HepG2 (cell line): ENCODE results near the gene LAMB4. TPM values are rescaled to one million over a fixed set of nuclear protein-coding genes. Genes with fewer than 3 reads are reported as not detected.

ENCODE experiments used
- ARID3A ChIP-seq: IDR thresholded peaks from 2 replicates; pipeline ENCODE4 v1.6.1; 2012; ENCODE audit warnings: low read depth, low read length, improper control_type of control experiment
- CENPX ChIP-seq: sonication (generic); formaldehyde crosslinking; IDR thresholded peaks from 2 replicates; pipeline ENCODE4 v1.9.0; 2021; ENCODE audit warnings: mild to moderate bottlenecking, missing genetic modification reagents, moderate library complexity
- CREM ChIP-seq, 2 experiments: sonication (generic) in 1 of 2; formaldehyde crosslinking in 1 of 2; IDR thresholded peaks; 2 replicates each; pipeline versions ENCODE4 v1.4.0 to v1.6.1; 2016 to 2020; ENCODE audit warnings: antibody characterized with exemption in 1 of 2, mild to moderate bottlenecking in 1 of 2, missing genetic modification reagents in 1 of 2
- EHMT2 ChIP-seq: fragments of 200-600 bp; sonication (generic); IDR thresholded peaks from 2 replicates; pipeline ENCODE4 v1.7.0; 2017; ENCODE audit warnings: antibody characterized with exemption, low read depth, low read length, borderline replicate concordance
- EP300 ChIP-seq, 3 experiments: sonication (generic) in 1 of 3; formaldehyde crosslinking in 1 of 3; IDR thresholded peaks; 2 replicates each; pipeline versions ENCODE4 v1.5.1 to v1.6.1; 2011 to 2020; ENCODE audit warnings: low read depth in 2 of 3, low read length in 2 of 3, borderline replicate concordance in 1 of 3, improper control_type of control experiment in 1 of 3, mild to moderate bottlenecking in 1 of 3, missing genetic modification reagents in 1 of 3, moderate library complexity in 1 of 3
- FIP1L1 ChIP-seq: fragments of 200-400 bp; formaldehyde crosslinking; IDR thresholded peaks from 2 replicates; pipeline ENCODE4 v1.6.1; 2018; ENCODE audit warnings: low read depth, mild to moderate bottlenecking, low read length, moderate library complexity, borderline replicate concordance; ENCODE audit not compliant: insufficient read depth
- GATA4 ChIP-seq: sonication (generic); IDR thresholded peaks from 2 replicates; pipeline ENCODE4 v1.6.1; 2016; ENCODE audit warnings: antibody characterized with exemption, low read depth, borderline replicate concordance
- HHEX ChIP-seq: IDR thresholded peaks from 2 replicates; pipeline ENCODE4 v1.6.1; 2016; ENCODE audit warnings: control low read depth
- ISL2 ChIP-seq: sonication (generic); formaldehyde crosslinking; IDR thresholded peaks from 2 replicates; pipeline ENCODE4 v1.5.0; 2020; ENCODE audit warnings: missing genetic modification reagents
- MED8 ChIP-seq: sonication (generic); formaldehyde crosslinking; IDR thresholded peaks from 2 replicates; pipeline ENCODE4 v1.8.1; 2023; ENCODE audit warnings: mild to moderate bottlenecking, missing genetic modification reagents; ENCODE audit not compliant: insufficient replicate concordance
- MIER2 ChIP-seq: IDR thresholded peaks from 2 replicates; pipeline ENCODE4 v1.6.1; 2016; ENCODE audit warnings: missing biosample characterization, missing genetic modification reagents
- MXD1 ChIP-seq: sonication (generic); formaldehyde crosslinking; IDR thresholded peaks from 2 replicates; pipeline ENCODE4 v1.4.0; 2020; ENCODE audit warnings: mild to moderate bottlenecking, missing genetic modification reagents
- NCOA2 ChIP-seq: sonication (generic); formaldehyde crosslinking; IDR thresholded peaks from 2 replicates; pipeline ENCODE4 v1.8.0; 2022; ENCODE audit warnings: inconsistent platforms
- NKX3-1 ChIP-seq: sonication (generic); formaldehyde crosslinking; IDR thresholded peaks from 2 replicates; pipeline ENCODE4 v1.5.0; 2020; ENCODE audit warnings: missing genetic modification reagents
- ONECUT2 ChIP-seq: sonication (generic); formaldehyde crosslinking; IDR thresholded peaks from 2 replicates; pipeline ENCODE4 v1.4.0; 2020; ENCODE audit warnings: missing genetic modification reagents
- POLR2AphosphoS5 ChIP-seq: IDR thresholded peaks from 2 replicates; pipeline ENCODE4 v1.6.1; 2012; ENCODE audit warnings: low read depth, low read length
- RERE ChIP-seq: IDR thresholded peaks from 2 replicates; pipeline ENCODE4 v1.6.1; 2016; ENCODE audit warnings: low read depth, missing genetic modification reagents, missing compliant biosample characterization
- SALL1 ChIP-seq: sonication (generic); formaldehyde crosslinking; IDR thresholded peaks from 2 replicates; pipeline ENCODE4 v1.8.0; 2022; ENCODE audit warnings: mild to moderate bottlenecking, missing genetic modification reagents
- SNAPC2 ChIP-seq: sonication (generic); formaldehyde crosslinking; IDR thresholded peaks from 2 replicates; pipeline ENCODE4 v1.8.1; 2022; ENCODE audit warnings: mild to moderate bottlenecking, missing genetic modification reagents
- TBX2 ChIP-seq: sonication (generic); formaldehyde crosslinking; IDR thresholded peaks from 2 replicates; pipeline ENCODE4 v1.5.0; 2020; ENCODE audit warnings: missing genetic modification reagents, mild to moderate bottlenecking, borderline replicate concordance
- TP53 ChIP-seq: sonication (generic); formaldehyde crosslinking; conservative IDR thresholded peaks from 2 replicates; pipeline ENCODE4 v1.4.0; 2020; ENCODE audit warnings: missing genetic modification reagents
- YEATS4 ChIP-seq: sonication (generic); formaldehyde crosslinking; IDR thresholded peaks from 2 replicates; pipeline ENCODE4 v1.4.0; 2020; ENCODE audit warnings: missing genetic modification reagents, borderline replicate concordance
- ZNF703 ChIP-seq: sonication (generic); formaldehyde crosslinking; IDR thresholded peaks from 2 replicates; pipeline ENCODE4 v1.5.1; 2020; ENCODE audit warnings: missing genetic modification reagents, mild to moderate bottlenecking, moderate library complexity, borderline replicate concordance
- ZNF713 ChIP-seq: sonication (generic); formaldehyde crosslinking; IDR thresholded peaks from 2 replicates; pipeline ENCODE4 v1.4.0; 2020; ENCODE audit warnings: mild to moderate bottlenecking, missing genetic modification reagents
- polyA plus RNA-seq, 8 experiments: library from polyadenylated mRNA; depleted of rRNA in 3 of 8; stranded (reverse) in 7 of 8; unstranded in 1 of 8; fragments of >200 nt; fragmentation: Illumina TruSeq in 4 of 8; extraction: Trizol in 4 of 8; gene quantifications; 2 replicates each; pipeline versions ENCODE4 v1.2.1 to v1.2.3, GENCODE V29; 2011 to 2016; ENCODE audit warnings: low read depth in 4 of 8, missing spikeins in 1 of 8, mixed read lengths in 1 of 8; ENCODE audit not compliant: insufficient read depth in 1 of 8
- total RNA-seq, 5 experiments: library from RNA; depleted of rRNA; stranded (reverse); fragments of >200 nt; fragmentation: Illumina TruSeq; extraction: Trizol; gene quantifications; 2 replicates each; pipeline ENCODE4 v1.2.3, GENCODE V29; 2016; ENCODE audit warnings: low read depth in 1 of 5

Gene LAMB4
- total and polyA plus RNA-seq, 2 of the 13 experiments (the other 11 are each of a cell fraction or from before 2014, with no cell fraction given) = 0.05 TPM; not detected in 1

- TF ChIP-seq RERE (peak; percentile 97), TP53 (CRISPR knock-in tag) (no peak), MED8 (no peak), CREM (IDR thresholded peaks at IDR 0.05) (no peak; the same call in 1 of the 2 replicates), CREM (CRISPR knock-in tag; IDR thresholded peaks at IDR 0.05) (no peak), ISL2 (CRISPR knock-in tag) (peak; percentile 44; the same call in 1 of the 2 replicates), MIER2 (CRISPR knock-in tag) (no peak), SALL1 (0 out of 2 replicates have a peak, but pooled peaks have one; percentile 20), SNAPC2 (CRISPR knock-in tag) (no peak), GATA4 (peak; percentile 41; the same call in 1 of the 2 replicates), ONECUT2 (CRISPR knock-in tag) (peak; percentile 90), HHEX (CRISPR knock-in tag) (peak; percentile 99), YEATS4 (CRISPR knock-in tag) (no peak), TBX2 (CRISPR knock-in tag) (peak; percentile 66), MXD1 (no peak), FIP1L1 (no peak), EP300 (IDR thresholded peaks at IDR 0.05; ENCODE audit: low read depth in 2 of 2, low read length in 2 of 2) (peak in 1 of 2 experiments; percentile 60; a peak in 2 of 4 replicates), EP300 (CRISPR knock-in tag; IDR thresholded peaks at IDR 0.05; ENCODE audit: borderline replicate concordance) (no peak), CENPX (CRISPR knock-in tag) (no peak), ZNF703 (peak; percentile 43; the same call in 1 of the 2 replicates), EHMT2 (no peak), ARID3A (peak; percentile 75), NKX3-1 (no peak), NCOA2 (CRISPR knock-in tag) (peak; percentile 74), POLR2AphosphoS5 (no peak), ZNF713 (CRISPR knock-in tag) (no peak)
Observed at GRCh38 chr7:108028111-108028510, 102.0 kb downstream of the LAMB4 start (continued).
